GOT3 (cell line): ENCODE data around the gene CHERP.
"Not testable (repeated sequence)": the region's sequence is repeated elsewhere in the genome, so short reads cannot be mapped to it uniquely, and the experiment has no call there.

Source experiments
- DNase-seq: peaks from one replicate; lab custom pipeline; 2025; ENCODE audit warnings: mixed read lengths; lab: John Stamatoyannopoulos, UW

Gene CHERP

DNA sequence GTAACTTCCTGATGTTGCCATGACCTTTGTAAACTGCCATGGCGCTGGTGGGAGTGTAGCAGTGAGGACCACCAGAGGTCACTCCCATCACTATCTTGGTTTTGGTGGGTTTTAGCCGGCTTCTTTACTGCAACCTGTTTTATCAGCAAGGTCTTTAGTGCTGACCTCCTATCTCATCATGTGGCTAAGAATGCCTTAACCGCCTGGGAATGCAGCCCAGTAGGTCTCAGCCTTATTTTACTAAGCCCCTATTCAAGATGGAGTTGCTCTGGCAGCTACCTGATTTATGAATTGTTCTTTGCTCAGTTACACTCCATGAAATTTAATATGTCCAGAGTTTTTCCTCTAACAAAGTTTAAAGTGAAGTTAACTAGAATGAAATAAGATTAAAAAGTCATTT is 65.8 kb downstream of the CHERP start:
- no peak for DNase-seq

GRCh38 chr19:16473875-16474392 is 68.3 kb downstream of the CHERP start:
- no peak for DNase-seq

DNA sequence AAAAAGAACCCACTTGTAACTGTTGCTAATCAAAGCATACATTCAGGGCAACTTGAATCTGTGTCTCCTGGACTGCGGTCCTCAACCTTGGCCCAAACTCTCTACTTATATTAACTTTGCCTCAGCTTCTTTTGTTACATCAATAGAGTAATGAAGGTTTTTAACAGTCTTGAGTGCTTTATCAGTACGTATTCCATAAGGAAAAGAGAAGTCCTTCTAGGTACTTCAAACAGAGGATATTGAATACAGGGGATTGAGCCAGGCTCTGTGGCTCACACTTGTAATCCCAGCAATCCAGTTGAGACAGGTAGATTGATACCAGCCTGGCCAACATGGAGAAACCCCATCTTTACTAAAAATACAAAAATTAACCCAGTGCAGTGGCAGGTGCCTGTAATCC is 69.2 kb downstream of the CHERP start:
- DNase-seq, result no peak

GRCh38 chr19:16472559-16472899 is 69.7 kb downstream of the CHERP start:
- DNase-seq, result not testable (repeated sequence)

DNA sequence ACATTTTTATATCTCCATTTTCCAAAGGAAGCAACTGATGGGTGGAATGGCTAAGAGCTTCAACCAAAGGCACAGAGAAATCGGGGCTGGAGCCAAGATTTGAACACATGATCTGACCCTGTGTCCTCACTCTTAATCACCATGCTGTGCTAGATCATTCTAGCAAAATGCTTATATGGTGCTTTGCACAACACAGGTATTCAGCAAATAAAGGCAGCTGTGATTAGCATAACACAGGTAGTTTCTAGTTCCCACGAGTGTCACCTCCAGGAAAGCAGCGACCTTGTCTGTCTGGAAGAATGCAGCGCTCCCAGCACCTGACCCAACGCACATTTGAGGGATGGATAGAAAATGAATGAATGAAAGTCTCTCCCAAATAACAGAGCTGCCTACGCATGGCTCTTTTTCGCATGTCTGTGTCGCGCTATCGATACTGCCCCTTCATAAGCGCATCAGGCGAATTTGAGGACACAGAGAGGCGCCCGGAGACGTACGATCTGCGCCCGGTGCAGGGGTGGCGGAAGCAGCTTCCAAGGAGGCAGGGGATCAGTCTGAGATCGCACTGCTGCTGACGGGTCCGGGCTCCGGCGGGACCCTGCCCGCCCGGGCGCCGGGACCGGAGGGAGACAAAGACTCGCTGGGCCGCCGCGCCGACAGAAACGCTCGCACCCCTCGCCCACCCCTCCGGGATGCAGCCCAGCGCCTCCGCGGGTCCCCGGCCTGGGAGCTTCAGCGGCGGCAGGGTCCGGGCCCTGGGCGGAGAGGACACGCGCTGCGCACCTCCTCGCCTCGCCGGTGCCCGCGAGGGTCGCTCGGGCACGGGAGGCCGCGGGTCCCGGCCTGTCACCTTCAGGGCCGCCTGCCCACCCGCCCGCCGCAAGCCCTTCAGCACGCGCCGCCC is 71.1 kb downstream of the CHERP start:
- no peak for DNase-seq

GRCh38 chr19:16470541-16470910 is 71.7 kb downstream of the CHERP start:
- DNase-seq, result no peak
